Natural killer cell (primary cell): ENCODE measurements around the gene NCAPG. TPM values are rescaled to one million over a fixed set of nuclear protein-coding genes. Genes with fewer than 3 reads are reported as not detected.

Experiments
- ATAC-seq, 3 donors: fragments of 150-1000 bp in 2 of 3; fragments of 200-7000 bp in 1 of 3; cut with Tn5 transposase; 1 replicate in 1 of 3; 2 replicates in 2 of 3; pipeline ENCODE4 v1.10.0; 2021; ENCODE audit warnings: mild to moderate bottlenecking in 2 of 3, moderate library complexity in 2 of 3
- DNase-seq, 2 donors: peaks; one replicate each; pipeline versions ENCODE4 v3.0.0 to v3.0.0-alpha.2; 2013 to 2021; ENCODE audit warnings: mixed read lengths in 1 of 2
- H3K27ac ChIP-seq: one replicate; pipeline ENCODE4 v1.5.1; 2013; ENCODE audit warnings: mild to moderate bottlenecking, low read length
- H3K27me3 ChIP-seq: one replicate; pipeline ENCODE4 v1.6.1; 2013; ENCODE audit warnings: low read length; ENCODE audit not compliant: control insufficient read depth, insufficient read depth
- H3K36me3 ChIP-seq: one replicate; pipeline ENCODE4 v1.6.1; 2013; ENCODE audit warnings: low read length; ENCODE audit not compliant: control insufficient read depth, insufficient read depth
- H3K4me1 ChIP-seq: one replicate; pipeline ENCODE4 v1.6.1; 2013; ENCODE audit warnings: low read length; ENCODE audit not compliant: control insufficient read depth, insufficient read depth
- H3K4me3 ChIP-seq: one replicate; pipeline ENCODE4 v1.5.1; 2013; ENCODE audit warnings: low read length
- H3K9me3 ChIP-seq: one replicate; pipeline ENCODE4 v1.6.1; 2013; ENCODE audit warnings: low read length; ENCODE audit not compliant: control insufficient read depth, insufficient read depth
- H3K27ac Mint-ChIP-seq, 2 donors: one replicate each; pipeline ENCODE4 v1.8.0; 2022; ENCODE audit warnings: mild to moderate bottlenecking in 2 of 2, mixed read lengths in 2 of 2, moderate library complexity in 1 of 2
- H3K27me3 Mint-ChIP-seq, 2 donors: one replicate each; pipeline ENCODE4 v1.8.0; 2022; ENCODE audit warnings: low read depth in 2 of 2, mixed read lengths in 2 of 2
- H3K36me3 Mint-ChIP-seq: one replicate; pipeline ENCODE4 v1.8.0; 2022; ENCODE audit warnings: mixed read lengths
- H3K4me1 Mint-ChIP-seq, 2 donors: one replicate each; pipeline ENCODE4 v1.8.0; 2022; ENCODE audit warnings: mixed read lengths in 2 of 2
- H3K4me3 Mint-ChIP-seq: one replicate; pipeline ENCODE4 v1.8.0; 2022; ENCODE audit warnings: mild to moderate bottlenecking, moderate library complexity, mixed read lengths
- H3K9me3 Mint-ChIP-seq, 2 donors: one replicate each; pipeline ENCODE4 v1.8.0; 2022; ENCODE audit warnings: mixed read lengths in 2 of 2
- WGBS: methylation state at CpG from one replicate; pipeline ENCODE4 v1.1.7; 2013; ENCODE audit warnings: missing lambda C conversion rate; ENCODE audit not compliant: insufficient coverage; 5-methylcytosine and 5-hydroxymethylcytosine counted together
- intact Hi-C: fragments of 100-400 bp; cut with micrococcal nuclease; formaldehyde crosslinking; loops from one replicate; pipeline ENCODE4 v1.14.2; 2022
- total RNA-seq, 4 donors: library from RNA; stranded (reverse); fragments of 120-200 nt in 1 of 4; gene quantifications; one replicate each; pipeline versions ENCODE4 v1.2.3 to v1.2.4, GENCODE V29; 2013 to 2022
- TF ChIP-seq, protein P1 (sequence below): fragments of 200-600 bp; IDR thresholded peaks from one replicate; pipeline ENCODE4 v1.8.0; 2022; ENCODE audit warnings: antibody characterized with exemption

NCAPG gene
- total RNA-seq, 3 donors from 2014 or later (not counting 1 experiment from before 2014, with no cell fraction given), result 1.3 to 1.8 (median 1.6) TPM

DNA sequence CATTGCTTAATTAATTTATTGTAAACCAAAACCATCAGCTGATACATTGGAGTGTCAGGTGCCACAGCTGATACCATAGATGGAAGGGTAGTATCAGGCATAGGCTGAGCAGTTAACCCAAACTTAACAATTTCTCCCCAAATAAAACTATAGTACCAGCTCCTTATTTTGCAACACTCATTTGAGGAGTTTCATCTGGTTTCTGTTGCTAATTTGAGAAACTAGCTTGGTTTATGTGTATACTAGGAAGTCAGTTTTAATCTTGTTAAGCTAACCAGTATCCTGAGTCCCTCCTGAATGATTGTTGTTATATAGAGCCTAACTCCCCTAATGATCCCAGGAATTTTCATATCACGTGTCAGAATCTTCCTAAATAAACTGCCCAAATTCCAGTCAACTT, 13.0 kb upstream of the NCAPG start:
- H3K36me3 Mint-ChIP-seq, result no peaks in the 10 kb centered on the region
- no peak overlapping the region for H3K4me3 Mint-ChIP-seq
- ATAC-seq (no peak), DNase-seq (no peak)
- 100% methylated on average over 1 of the region's 1 CpG for WGBS
- TF ChIP-seq, protein P1, sequence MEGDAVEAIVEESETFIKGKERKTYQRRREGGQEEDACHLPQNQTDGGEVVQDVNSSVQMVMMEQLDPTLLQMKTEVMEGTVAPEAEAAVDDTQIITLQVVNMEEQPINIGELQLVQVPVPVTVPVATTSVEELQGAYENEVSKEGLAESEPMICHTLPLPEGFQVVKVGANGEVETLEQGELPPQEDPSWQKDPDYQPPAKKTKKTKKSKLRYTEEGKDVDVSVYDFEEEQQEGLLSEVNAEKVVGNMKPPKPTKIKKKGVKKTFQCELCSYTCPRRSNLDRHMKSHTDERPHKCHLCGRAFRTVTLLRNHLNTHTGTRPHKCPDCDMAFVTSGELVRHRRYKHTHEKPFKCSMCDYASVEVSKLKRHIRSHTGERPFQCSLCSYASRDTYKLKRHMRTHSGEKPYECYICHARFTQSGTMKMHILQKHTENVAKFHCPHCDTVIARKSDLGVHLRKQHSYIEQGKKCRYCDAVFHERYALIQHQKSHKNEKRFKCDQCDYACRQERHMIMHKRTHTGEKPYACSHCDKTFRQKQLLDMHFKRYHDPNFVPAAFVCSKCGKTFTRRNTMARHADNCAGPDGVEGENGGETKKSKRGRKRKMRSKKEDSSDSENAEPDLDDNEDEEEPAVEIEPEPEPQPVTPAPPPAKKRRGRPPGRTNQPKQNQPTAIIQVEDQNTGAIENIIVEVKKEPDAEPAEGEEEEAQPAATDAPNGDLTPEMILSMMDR, result no peak
- Histone ChIP-seq H3K36me3 (peaks cover 20% of the 10 kb centered on the region), H3K27ac (no peak overlapping the region), H3K4me3 (no peak overlapping the region), H3K9me3 (no peaks in the 10 kb centered on the region), H3K4me1 (no peaks in the 10 kb centered on the region), H3K27me3 (no peaks in the 10 kb centered on the region)
- no peaks in the 10 kb centered on the region for H3K9me3 Mint-ChIP-seq
- H3K27ac Mint-ChIP-seq, result no peak overlapping the region
- H3K4me1 Mint-ChIP-seq, result peaks cover 0 to 4% of the 10 kb centered on the region in 2 donors
- no peaks in the 10 kb centered on the region for H3K27me3 Mint-ChIP-seq
- intact Hi-C loops, result no loop called here

GRCh38 chr4:17805580-17806155, 5.1 kb upstream of the NCAPG start:
- Histone ChIP-seq H3K27ac (no peak overlapping the region), H3K9me3 (no peaks in the 10 kb centered on the region), H3K36me3 (peaks cover 34% of the 10 kb centered on the region), H3K4me3 (no peak overlapping the region), H3K27me3 (no peaks in the 10 kb centered on the region), H3K4me1 (peaks cover 12% of the 10 kb centered on the region)
- Mint-ChIP-seq H3K4me1 (peaks cover 46 to 57% of the 10 kb centered on the region in 2 donors), H3K27ac (peak overlapping the region in 1 of 2 donors; percentile 99), H3K27me3 (no peaks in the 10 kb centered on the region), H3K9me3 (no peaks in the 10 kb centered on the region), H3K36me3 (no peaks in the 10 kb centered on the region), H3K4me3 (no peak overlapping the region)
- WGBS, result 93% methylated on average over 2 of the region's 3 CpGs
- no peak for ATAC-seq
- DNase-seq, result no peak
- intact Hi-C loops, result no loop called here
- TF ChIP-seq, protein P1, result no peak

GRCh38 chr4:17807446-17807845, 3.3 kb upstream of the NCAPG start:
- H3K27me3 Mint-ChIP-seq, result no peaks in the 10 kb centered on the region
- no peak for DNase-seq
- WGBS, result 87% methylated on average over 6 of the region's 6 CpGs
- no peak for ATAC-seq
- no peaks in the 10 kb centered on the region for H3K9me3 Mint-ChIP-seq
- Histone ChIP-seq H3K27me3 (no peaks in the 10 kb centered on the region), H3K27ac (no peak overlapping the region), H3K36me3 (peaks cover 27% of the 10 kb centered on the region), H3K4me1 (peaks cover 17% of the 10 kb centered on the region), H3K9me3 (no peaks in the 10 kb centered on the region), H3K4me3 (no peak overlapping the region)
- H3K4me1 Mint-ChIP-seq, result peaks cover 58 to 65% of the 10 kb centered on the region in 2 donors
- no peaks in the 10 kb centered on the region for H3K36me3 Mint-ChIP-seq
- intact Hi-C loops, result no loop called here
- H3K4me3 Mint-ChIP-seq, result peak overlapping the region; percentile 94
- peak overlapping the region; percentile 99 to 100 for H3K27ac Mint-ChIP-seq
- TF ChIP-seq, protein P1, result no peak

DNA sequence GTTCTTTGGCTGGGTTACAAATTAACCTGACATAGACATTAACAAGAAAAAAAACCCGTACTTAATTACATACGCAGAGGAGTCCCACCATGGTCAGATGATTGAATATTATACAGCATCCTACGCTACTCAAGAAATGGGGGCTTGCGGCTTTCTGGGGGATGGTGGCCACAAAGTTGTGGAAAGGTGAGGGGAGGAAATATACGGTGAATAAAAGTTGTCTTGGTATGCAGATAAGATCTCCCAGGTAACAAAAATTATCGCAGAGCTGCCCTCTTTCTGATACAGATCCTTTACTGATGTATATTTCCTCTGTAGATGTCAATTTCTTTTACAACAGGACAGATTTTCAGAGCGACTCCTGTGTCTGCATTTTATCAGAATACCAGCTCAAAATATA, 1.1 kb upstream of the NCAPG start:
- Histone ChIP-seq H3K36me3 (peaks cover 5% of the 10 kb centered on the region), H3K4me3 (peak overlapping the region; percentile 99), H3K4me1 (peaks cover 17% of the 10 kb centered on the region), H3K9me3 (no peaks in the 10 kb centered on the region), H3K27me3 (no peaks in the 10 kb centered on the region), H3K27ac (peak overlapping the region; percentile 99)
- Mint-ChIP-seq H3K4me1 (peaks cover 58 to 65% of the 10 kb centered on the region in 2 donors), H3K27ac (peak overlapping the region; percentile 99 to 100), H3K27me3 (no peaks in the 10 kb centered on the region), H3K4me3 (peak overlapping the region; percentile 94), H3K36me3 (no peaks in the 10 kb centered on the region), H3K9me3 (no peaks in the 10 kb centered on the region)
- no peak for ATAC-seq
- 0% methylated on average over 3 of the region's 7 CpGs for WGBS
- intact Hi-C loops, result loop anchor here (1.0 to 5.0 kb wide), 4 partner anchors 42 to 232 kb away; partner anchors contain the start of genes LAP3 and MED28
- peak in 1 of 2 donors; percentile 28 for DNase-seq
- TF ChIP-seq, protein P1, result no peak
